ENCODE results near the gene TCP11L2.
"Not testable (repeated sequence)": the region's sequence is repeated elsewhere in the genome, so short reads cannot be mapped to it uniquely, and the experiment has no call there.

Gene TCP11L2

GRCh38 chr12:106308121-106308520, 5.6 kb downstream of the TCP11L2 start:
- FAIRE-seq: no peak

GRCh38 chr12:106308611-106309010, 6.1 kb downstream of the TCP11L2 start:
- FAIRE-seq: no peak

- FAIRE-seq: no peak
Observed at GRCh38 chr12:106309671-106310505, 7.4 kb downstream of the TCP11L2 start.

- FAIRE-seq: no peak
Observed at GRCh38 chr12:106310687-106311086, 8.2 kb downstream of the TCP11L2 start.

DNA sequence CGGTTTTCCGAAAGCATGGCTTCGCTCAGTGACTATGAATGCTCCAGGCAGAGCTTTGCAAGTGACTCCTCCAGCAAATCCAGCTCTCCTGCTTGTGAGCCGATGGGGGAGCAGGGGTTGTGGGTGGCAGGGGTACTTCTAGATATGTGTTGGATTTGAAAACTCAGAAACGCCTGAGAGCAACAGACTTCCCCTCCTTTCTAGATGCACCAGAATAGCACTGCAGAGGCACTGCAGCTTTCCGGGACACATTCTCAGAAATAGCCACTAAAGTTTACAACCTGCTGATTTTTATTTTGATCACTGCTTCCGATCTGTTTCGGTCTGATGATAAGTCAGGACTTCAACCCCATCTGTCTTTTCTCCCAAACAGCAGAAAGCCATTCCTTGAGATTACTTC, 8.6 kb downstream of the TCP11L2 start:
- FAIRE-seq: no peak

DNA sequence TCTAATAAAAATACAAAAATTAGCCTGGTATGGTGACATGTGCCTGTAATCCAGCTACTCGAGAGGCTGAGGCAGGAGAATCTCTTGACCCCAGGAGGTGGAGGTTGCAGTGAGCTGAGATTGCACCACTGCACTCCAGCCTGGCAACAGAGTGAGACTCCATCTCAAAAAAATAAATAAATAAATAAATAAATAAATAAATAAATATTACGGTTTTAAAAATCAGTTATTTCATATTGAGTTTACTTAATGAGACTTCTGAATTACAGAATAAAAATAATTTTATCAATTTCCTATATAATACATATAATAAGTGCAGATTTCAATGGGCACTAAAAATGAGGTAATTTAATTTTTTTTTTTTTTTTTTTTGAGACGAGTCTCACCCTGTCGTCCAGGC, 10.9 kb downstream of the TCP11L2 start:
- not testable (repeated sequence) for FAIRE-seq

DNA sequence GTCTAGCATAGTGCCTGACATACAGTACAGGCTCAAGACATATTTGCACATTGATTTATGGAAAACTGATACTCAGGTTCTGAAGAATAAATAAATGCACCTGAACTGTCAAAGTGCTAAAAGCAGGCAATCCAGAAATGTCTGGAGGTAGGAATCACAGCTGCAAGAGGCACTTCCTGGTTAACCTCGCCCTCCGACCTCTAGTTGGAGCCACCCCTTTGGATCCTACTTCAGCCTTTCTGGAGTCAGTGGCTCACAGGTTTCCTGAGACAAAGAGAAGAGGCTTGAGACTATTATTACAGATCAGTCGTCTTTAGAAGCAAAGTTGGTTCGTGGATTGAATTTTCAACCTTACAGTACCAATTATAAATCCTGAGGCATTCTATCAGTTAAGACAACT, 13.0 kb downstream of the TCP11L2 start:
- FAIRE-seq: no peak

GRCh38 chr12:106317406-106318082, 15.0 kb downstream of the TCP11L2 start:
- FAIRE-seq: no peak

DNA sequence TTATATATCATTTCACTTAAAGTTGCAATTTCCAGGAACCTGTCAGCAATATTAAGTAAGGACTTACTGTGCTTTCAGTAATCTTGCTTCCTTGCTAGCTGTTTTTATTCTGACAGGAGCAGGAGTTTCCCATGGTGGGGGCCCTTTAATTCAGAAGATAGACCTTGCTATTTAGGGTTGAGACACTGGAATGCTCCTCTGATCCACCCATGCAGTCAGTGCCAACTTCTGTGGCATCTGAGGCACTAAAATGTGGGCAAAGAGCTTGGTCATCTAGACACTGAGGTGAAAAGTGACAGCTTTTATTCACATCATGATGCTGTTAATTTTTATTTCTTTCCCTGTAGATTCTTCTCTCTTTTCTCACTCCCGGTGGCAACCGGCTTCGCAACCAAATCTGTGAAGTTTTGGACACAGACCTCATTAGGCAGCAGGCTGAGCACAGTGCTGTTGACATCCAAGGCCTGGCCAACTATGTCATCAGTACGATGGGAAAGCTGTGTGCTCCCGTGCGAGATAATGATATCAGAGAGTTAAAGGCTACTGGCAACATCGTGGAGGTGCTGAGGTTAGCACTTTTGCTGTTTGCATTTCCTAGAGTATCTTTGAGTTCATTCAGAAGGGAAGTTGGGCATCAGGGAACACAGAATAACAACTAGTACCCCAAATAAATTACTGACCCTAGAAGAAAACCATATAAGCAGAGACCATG, 18.8 kb downstream of the TCP11L2 start:
- FAIRE-seq: no peak

- FAIRE-seq: peak; percentile 92
Observed at GRCh38 chr12:106323537-106323936, 21.0 kb downstream of the TCP11L2 start.

DNA sequence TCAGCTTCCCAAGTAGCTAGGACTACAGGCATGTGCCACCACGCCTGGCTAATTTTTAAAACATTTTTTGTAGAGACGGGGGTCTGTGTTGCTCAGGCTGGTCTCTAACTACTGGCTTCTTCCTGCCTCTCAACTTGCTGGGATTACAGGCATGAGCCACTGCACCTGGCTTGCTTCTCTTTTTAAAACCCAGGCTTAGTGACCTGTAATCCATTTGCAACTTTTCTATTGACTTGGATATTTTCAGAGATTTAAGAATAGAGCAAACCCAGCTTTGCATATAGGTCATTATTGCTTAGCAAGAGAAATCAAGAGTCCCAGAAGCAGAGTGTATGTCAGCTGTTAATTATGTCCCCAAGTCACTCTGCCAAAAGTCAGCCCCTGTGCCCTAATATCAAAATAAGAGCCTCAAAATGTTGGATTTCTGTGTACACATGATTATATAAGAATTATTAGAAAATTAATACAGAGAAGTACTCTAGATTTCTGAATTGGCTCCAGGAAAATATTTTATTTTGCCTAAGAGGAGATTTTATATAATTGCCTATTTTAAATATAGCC, 24.9 kb downstream of the TCP11L2 start:
- FAIRE-seq: no peak

GRCh38 chr12:106328735-106329134, 26.2 kb downstream of the TCP11L2 start:
- no peak for FAIRE-seq

DNA sequence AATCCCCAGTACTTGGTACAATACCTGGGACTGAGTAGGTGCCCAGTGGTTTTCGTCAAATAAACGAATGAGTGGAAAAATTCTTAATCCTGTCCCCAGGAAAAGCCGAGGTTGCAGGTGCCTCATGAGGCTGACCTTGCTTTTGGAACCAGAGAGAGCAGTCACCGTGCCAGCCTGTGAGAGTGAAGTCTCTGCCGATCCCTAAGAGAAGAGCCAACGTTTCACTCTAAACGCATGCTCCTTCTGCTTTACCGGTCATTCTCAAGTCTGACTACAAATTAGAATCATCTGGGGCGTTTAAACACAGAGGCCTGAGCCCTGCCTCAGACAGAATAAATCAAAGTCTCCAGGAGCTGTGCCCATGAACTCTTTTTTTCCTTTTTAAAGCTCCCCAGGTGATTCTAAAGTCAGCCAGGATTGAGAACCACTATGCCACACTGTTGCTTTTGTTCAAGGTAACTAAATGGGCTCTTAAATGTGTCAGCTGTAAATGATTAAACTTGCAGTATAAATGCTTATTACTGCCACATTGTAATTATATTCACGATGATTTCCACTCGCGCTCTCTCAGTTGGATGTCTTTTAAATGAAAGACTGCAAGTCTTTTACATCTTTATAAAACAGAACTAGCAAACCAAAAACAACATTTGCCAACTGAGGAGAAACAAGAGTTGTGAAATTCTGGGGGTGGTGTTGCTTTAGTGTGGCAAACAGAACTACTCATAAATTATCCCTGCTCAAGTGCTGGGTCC, 26.9 kb downstream of the TCP11L2 start:
- no peak for FAIRE-seq

DNA sequence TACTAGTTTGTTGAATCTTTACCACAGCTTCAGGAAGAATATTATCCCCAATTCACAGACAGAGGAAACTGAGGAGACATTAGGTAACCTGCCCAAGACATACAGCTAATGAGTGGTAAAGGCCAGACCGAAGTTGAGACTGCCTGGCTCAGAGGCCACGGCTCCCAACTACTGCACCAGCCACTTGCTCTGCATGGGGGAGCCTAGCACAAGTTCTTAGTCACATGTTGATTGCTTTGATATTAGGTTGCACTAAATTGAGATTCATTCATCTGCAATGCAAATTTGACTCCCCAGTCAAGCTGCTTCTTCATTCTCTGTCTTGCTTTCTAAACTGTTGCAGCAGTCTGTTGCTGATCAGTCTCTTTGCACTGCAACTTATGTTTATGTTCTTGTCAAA, 29.1 kb downstream of the TCP11L2 start:
- FAIRE-seq: no peak

DNA sequence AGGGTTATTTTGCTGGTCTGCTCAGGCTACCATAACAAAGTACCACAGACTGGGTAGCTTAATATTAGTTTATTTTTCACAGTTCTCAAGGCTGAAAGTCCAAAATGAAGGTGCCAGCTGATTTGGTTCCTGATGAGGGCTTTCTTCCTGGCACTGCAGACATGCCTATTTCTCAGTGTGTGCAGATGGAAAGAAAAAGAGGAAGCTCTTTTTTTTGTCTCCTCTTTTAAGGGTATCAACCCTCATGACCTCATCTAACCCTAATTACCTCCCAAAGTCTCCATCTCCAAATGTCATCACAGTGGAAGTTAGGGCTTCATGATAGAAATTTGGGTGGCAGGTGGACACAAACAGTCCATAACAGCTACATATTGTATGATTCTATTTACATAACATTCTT, 30.0 kb downstream of the TCP11L2 start:
- FAIRE-seq: no peak

GRCh38 chr12:106333010-106333409, 30.5 kb downstream of the TCP11L2 start:
- FAIRE-seq: no peak

DNA sequence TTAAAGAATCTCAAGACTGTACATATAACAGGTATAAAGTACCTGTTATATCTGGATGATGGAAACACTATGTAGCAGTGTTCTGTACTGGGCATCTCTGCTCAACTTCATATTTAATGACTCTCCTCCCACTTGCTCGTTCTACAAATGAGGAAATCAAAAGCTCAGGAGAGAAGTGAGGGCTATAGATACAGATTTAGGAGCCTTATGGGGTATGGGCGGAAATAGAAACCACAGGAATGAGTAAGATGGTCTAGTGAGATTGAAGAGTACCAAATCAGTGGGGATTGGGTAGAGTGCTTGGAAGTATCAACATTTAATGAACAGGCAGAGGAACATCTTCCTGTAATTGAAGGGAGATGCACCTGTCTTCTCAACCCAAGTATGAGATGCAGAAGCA, 31.2 kb downstream of the TCP11L2 start:
- FAIRE-seq: no peak

DNA sequence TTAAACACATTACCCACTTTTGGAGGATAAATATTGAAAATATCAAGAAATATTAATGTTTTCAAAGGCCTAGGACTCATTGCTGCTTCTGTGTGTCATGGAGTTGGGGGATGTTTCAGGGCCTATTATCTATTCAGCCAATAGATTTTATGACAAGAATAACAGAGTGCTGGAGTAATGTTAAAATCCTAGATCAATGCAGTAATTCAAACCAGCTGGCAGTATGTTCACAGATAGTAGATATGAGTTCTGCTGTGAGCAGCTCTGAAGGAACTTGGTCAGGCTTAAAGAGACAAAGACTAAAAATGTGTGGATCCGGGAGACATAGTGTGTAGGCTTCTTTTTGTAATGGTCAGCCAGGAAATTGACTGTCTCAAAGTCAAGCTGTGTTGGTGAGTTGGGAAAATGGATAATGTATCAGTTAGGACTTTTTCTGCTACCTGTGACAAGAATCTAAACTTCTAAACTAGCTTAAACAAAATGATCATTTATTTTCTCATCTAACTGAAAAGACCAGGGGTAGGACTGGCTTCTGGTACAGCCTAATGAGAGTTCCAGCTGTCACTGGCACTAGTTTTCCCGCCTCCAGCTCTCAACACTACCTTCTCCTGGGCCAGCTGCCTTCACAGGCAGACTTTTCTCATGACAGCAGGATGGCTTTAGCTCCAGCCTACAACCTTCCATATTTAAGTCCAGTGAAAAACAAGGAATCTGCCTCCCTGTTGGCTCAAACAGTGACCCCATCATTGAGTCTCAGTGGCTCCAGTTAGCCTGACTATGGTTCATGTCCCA, 38.7 kb downstream of the TCP11L2 start:
- no peak for FAIRE-seq

DNA sequence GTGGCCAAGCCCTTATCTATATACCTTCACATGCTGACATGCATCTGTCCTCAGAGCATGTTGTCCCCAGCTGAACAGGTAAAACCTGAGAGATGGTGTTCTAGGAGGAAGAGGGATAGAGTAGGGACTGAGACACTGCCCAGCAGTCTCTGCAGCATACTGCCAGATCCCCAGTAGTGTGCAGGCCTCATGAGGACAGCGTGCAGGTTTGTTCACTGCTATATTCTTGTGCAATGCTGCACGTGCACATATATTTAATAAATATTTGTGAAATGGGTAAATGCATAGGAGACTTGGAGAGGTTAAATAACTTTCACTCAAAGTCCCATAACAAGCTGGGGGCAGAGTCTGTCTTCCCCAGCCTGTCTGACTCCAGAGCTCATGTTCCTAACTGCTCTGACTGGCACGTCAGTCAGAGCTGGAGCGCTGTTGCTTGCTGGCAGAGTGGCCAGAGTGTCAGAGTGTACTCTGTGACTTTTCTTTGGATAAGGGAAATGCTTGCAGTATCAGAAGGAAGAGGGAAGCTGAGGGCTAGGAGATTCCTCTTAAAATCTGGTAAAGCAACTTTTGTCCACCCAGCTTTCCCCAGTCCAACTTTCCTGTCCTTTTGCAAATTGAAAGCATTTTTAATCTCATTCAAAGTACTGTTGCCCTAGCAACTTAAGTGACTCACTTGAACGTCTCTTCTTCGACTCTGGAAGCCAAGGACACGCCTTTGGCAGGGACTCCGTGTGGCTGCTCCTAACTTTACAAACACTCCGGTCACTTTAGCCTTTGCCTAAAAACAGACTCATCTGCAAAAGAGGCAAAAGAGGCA, 40.1 kb downstream of the TCP11L2 start:
- FAIRE-seq: no peak

GRCh38 chr12:106343214-106343528, 40.6 kb downstream of the TCP11L2 start:
- no peak for FAIRE-seq

GRCh38 chr12:106344131-106344530, 41.6 kb downstream of the TCP11L2 start:
- FAIRE-seq: no peak
